IMR-90 (cell line): ENCODE measurements around the gene SGK2. TPM values are rescaled to one million over a fixed set of nuclear protein-coding genes. Genes with fewer than 3 reads are reported as not detected.

ENCODE experiments used
- ATAC-seq: fragments of 200-7000 bp; cut with Tn5 transposase; 2 replicates; pipeline ENCODE4 v1.9.1; 2020; ENCODE audit warnings: low read depth, mild to moderate bottlenecking, moderate library complexity
- BruUV-seq: library from RNA; stranded (reverse); fragments of 400-500 nt; replicated peaks from 2 replicates; lab custom pipeline; 2021; lab: Mats Ljungman, UMichigan
- CTCF ChIA-PET: fragments of 300-600 bp; formaldehyde crosslinking; extraction: SDS; loops from one replicate; lab custom pipeline; 2021; ENCODE audit warnings: antibody characterized with exemption; lab: Yijun Ruan, JAX
- POLR2A ChIA-PET: fragments of 300-600 bp; sonication (Branson Sonifier 250); formaldehyde crosslinking; loops from one replicate; lab custom pipeline; 2022; ENCODE audit warnings: antibody characterized with exemption; ENCODE audit not compliant: unreplicated experiment; lab: Charles Lee
- DNase-seq: peaks from one replicate; pipeline ENCODE4 v3.0.0; 2013
- H2AFZ ChIP-seq: replicated peaks from 2 replicates; pipeline ENCODE3; 2013; ENCODE audit warnings: low read length, mild to moderate bottlenecking; ENCODE audit not compliant: poor library complexity
- H2AK5ac ChIP-seq: 2 replicates; pipeline ENCODE4 v1.6.1; 2013; ENCODE audit warnings: low read depth, low read length, inconsistent platforms
- H2AK9ac ChIP-seq: replicated peaks from 2 replicates; pipeline ENCODE3; 2013; ENCODE audit warnings: mild to moderate bottlenecking, low read depth, low read length, moderate library complexity; ENCODE audit not compliant: poor library complexity
- H2BK120ac ChIP-seq: 2 replicates; pipeline ENCODE4 v1.6.1; 2013; ENCODE audit warnings: low read depth, low read length, inconsistent platforms
- H2BK15ac ChIP-seq: 3 replicates; pipeline ENCODE4 v1.6.1; 2013; ENCODE audit warnings: low read depth, low read length, inconsistent platforms
- H2BK20ac ChIP-seq: 2 replicates; pipeline ENCODE4 v1.6.1; 2013; ENCODE audit warnings: low read depth, mild to moderate bottlenecking, inconsistent platforms, low read length, moderate library complexity
- H2BK5ac ChIP-seq: 2 replicates; pipeline ENCODE4 v1.6.1; 2013; ENCODE audit warnings: mild to moderate bottlenecking, low read depth, low read length, inconsistent platforms; ENCODE audit not compliant: poor library complexity, severe bottlenecking
- H3K14ac ChIP-seq: replicated peaks from 2 replicates; pipeline ENCODE4 v1.6.1; 2013; ENCODE audit warnings: low read depth, low read length, inconsistent platforms
- H3K18ac ChIP-seq: 2 replicates; pipeline ENCODE4 v1.6.1; 2013; ENCODE audit warnings: low read depth, low read length, control low read depth
- H3K23ac ChIP-seq: 2 replicates; pipeline ENCODE4 v1.6.1; 2013; ENCODE audit warnings: low read depth, low read length, inconsistent platforms
- H3K27ac ChIP-seq: 2 replicates; pipeline ENCODE4 v1.5.1; 2013; ENCODE audit warnings: mild to moderate bottlenecking, control low read depth, low read length; ENCODE audit not compliant: insufficient read depth
- H3K27me3 ChIP-seq: 2 replicates; pipeline ENCODE4 v1.6.1; 2013; ENCODE audit warnings: low read length; ENCODE audit not compliant: control insufficient read depth, insufficient read depth
- H3K36me3 ChIP-seq: 2 replicates; pipeline ENCODE4 v1.6.1; 2013; ENCODE audit warnings: low read length, mixed read lengths; ENCODE audit not compliant: control insufficient read depth, insufficient read depth
- H3K4ac ChIP-seq: 2 replicates; pipeline ENCODE4 v1.6.1; 2013; ENCODE audit warnings: low read depth, low read length, inconsistent platforms
- H3K4me1 ChIP-seq: 2 replicates; pipeline ENCODE4 v1.6.1; 2013; ENCODE audit warnings: low read length, mixed read lengths; ENCODE audit not compliant: control insufficient read depth, insufficient read depth
- H3K4me2 ChIP-seq: 2 replicates; pipeline ENCODE4 v1.6.1; 2013; ENCODE audit warnings: low read depth, mild to moderate bottlenecking, control low read depth, low read length, moderate library complexity
- H3K4me3 ChIP-seq: 2 replicates; pipeline ENCODE4 v1.5.1; 2013; ENCODE audit warnings: low read depth, mild to moderate bottlenecking, control low read depth, low read length, moderate library complexity; ENCODE audit not compliant: insufficient read depth
- H3K56ac ChIP-seq: 2 replicates; pipeline ENCODE4 v1.6.1; 2013; ENCODE audit warnings: low read length, inconsistent platforms; ENCODE audit not compliant: insufficient read depth; ENCODE audit errors: extremely low read depth
- H3K79me1 ChIP-seq, 2 experiments: 2 replicates each; pipeline ENCODE4 v1.6.1; 2013; ENCODE audit warnings: low read length in 2 of 2, inconsistent platforms in 1 of 2, low read depth in 1 of 2
- H3K9ac ChIP-seq: 2 replicates; pipeline ENCODE4 v1.6.1; 2013; ENCODE audit warnings: low read depth, low read length, control low read depth
- H3K9me1 ChIP-seq: 2 replicates; pipeline ENCODE4 v1.6.1; 2013; ENCODE audit warnings: low read length, inconsistent platforms; ENCODE audit not compliant: insufficient read depth
- H3K9me3 ChIP-seq: 2 replicates; pipeline ENCODE4 v1.6.1; 2013; ENCODE audit warnings: low read length; ENCODE audit not compliant: control insufficient read depth, insufficient read depth
- H4K20me1 ChIP-seq: 2 replicates; pipeline ENCODE4 v1.6.1; 2013; ENCODE audit warnings: low read length, inconsistent platforms; ENCODE audit not compliant: insufficient read depth
- H4K5ac ChIP-seq: 2 replicates; pipeline ENCODE4 v1.6.1; 2013; ENCODE audit warnings: mild to moderate bottlenecking, low read depth, low read length, control low read depth
- H4K8ac ChIP-seq, 2 experiments: 2 replicates each; pipeline ENCODE4 v1.6.1; 2013; ENCODE audit warnings: low read depth in 2 of 2, low read length in 2 of 2, control low read depth in 1 of 2, inconsistent platforms in 1 of 2
- H4K91ac ChIP-seq: 2 replicates; pipeline ENCODE4 v1.6.1; 2013; ENCODE audit warnings: low read depth, low read length, inconsistent platforms; ENCODE audit not compliant: insufficient read depth
- BHLHE40 ChIP-seq: fragments of 150-350 bp; IDR thresholded peaks from 2 replicates; pipeline ENCODE4 v1.6.1; 2016; ENCODE audit warnings: mild to moderate bottlenecking, low read depth, low read length
- CEBPB ChIP-seq: IDR thresholded peaks from 2 replicates; pipeline ENCODE4 v1.6.1; 2012; ENCODE audit warnings: low read depth, low read length, improper control_type of control experiment
- CHD1 ChIP-seq: IDR thresholded peaks from 2 replicates; pipeline ENCODE4 v1.6.1; 2012; ENCODE audit warnings: low read depth, low read length, improper control_type of control experiment
- ELK1 ChIP-seq: fragments of 150-350 bp; IDR thresholded peaks from 2 replicates; pipeline ENCODE4 v1.6.1; 2016; ENCODE audit warnings: low read depth, mild to moderate bottlenecking, low read length, moderate library complexity, borderline replicate concordance
- FOS ChIP-seq: fragments of 150-350 bp; IDR thresholded peaks from 2 replicates; pipeline ENCODE4 v1.6.1; 2016; ENCODE audit warnings: low read depth, low read length
- MAFK ChIP-seq: IDR thresholded peaks from 2 replicates; pipeline ENCODE4 v1.6.1; 2012; ENCODE audit warnings: low read depth, low read length, improper control_type of control experiment
- MAZ ChIP-seq: IDR thresholded peaks from 2 replicates; pipeline ENCODE4 v1.6.1; 2012; ENCODE audit warnings: low read depth, mild to moderate bottlenecking, low read length, improper control_type of control experiment, moderate library complexity, borderline replicate concordance
- MXI1 ChIP-seq: IDR thresholded peaks from 2 replicates; pipeline ENCODE4 v1.6.1; 2012; ENCODE audit warnings: low read depth, mild to moderate bottlenecking, low read length, moderate library complexity, borderline replicate concordance
- NFE2L2 ChIP-seq: fragments of 150-350 bp; IDR thresholded peaks from 2 replicates; pipeline ENCODE4 v1.6.1; 2016; ENCODE audit warnings: low read depth, mild to moderate bottlenecking, low read length
- POLR2A ChIP-seq: IDR thresholded peaks from 2 replicates; pipeline ENCODE4 v1.6.1; 2012; ENCODE audit warnings: mild to moderate bottlenecking, low read depth, low read length
- RAD21 ChIP-seq: IDR thresholded peaks from 2 replicates; pipeline ENCODE4 v1.6.1; 2012; ENCODE audit warnings: low read length, improper control_type of control experiment
- RCOR1 ChIP-seq: IDR thresholded peaks from 2 replicates; pipeline ENCODE4 v1.6.1; 2012; ENCODE audit warnings: mild to moderate bottlenecking, low read length, improper control_type of control experiment; ENCODE audit not compliant: insufficient replicate concordance
- RFX5 ChIP-seq: IDR thresholded peaks from 2 replicates; pipeline ENCODE4 v1.8.0; 2012; ENCODE audit warnings: low read depth, mild to moderate bottlenecking, low read length, moderate library complexity
- SMC3 ChIP-seq: fragments of 150-350 bp; IDR thresholded peaks from 2 replicates; pipeline ENCODE4 v1.6.1; 2016; ENCODE audit warnings: low read depth, mild to moderate bottlenecking, antibody characterized with exemption, low read length, moderate library complexity
- WGBS, 2 experiments: methylation state at CpG; one replicate each; pipeline versions ENCODE4 v1.1.5 to v1.1.7; 2013; ENCODE audit warnings: missing lambda C conversion rate in 2 of 2; ENCODE audit not compliant: insufficient read length in 1 of 2; ENCODE audit errors: extremely low coverage in 2 of 2; 5-methylcytosine and 5-hydroxymethylcytosine counted together
- dilution Hi-C: fragments of 300-500 bp; cut with HindIII; formaldehyde crosslinking; loops from one replicate; pipeline ENCODE4 v1.14.3; 2018; ENCODE audit warnings: low sequenced_read_pairs; ENCODE audit not compliant: unreplicated experiment
- in situ Hi-C: fragments of 300-500 bp; cut with MboI; formaldehyde crosslinking; loops from 3 replicates; pipeline ENCODE4 v1.14.3; 2019; ENCODE audit warnings: low sequenced_read_pairs, inconsistent platforms, mixed read lengths
- intact Hi-C: fragments of 100-400 bp; cut with micrococcal nuclease; formaldehyde crosslinking; loops from 2 replicates; pipeline ENCODE4 v1.10.0; 2022
- polyA plus RNA-seq, 3 experiments: library from polyadenylated mRNA; depleted of rRNA; stranded (reverse); fragments of >200 nt; gene quantifications; 2 replicates each; pipeline ENCODE4 v1.2.3, GENCODE V29; 2012; ENCODE audit warnings: low replicate concordance in 1 of 3
- total RNA-seq: library from RNA; depleted of rRNA; stranded (reverse); fragments of >200 nt; gene quantifications from 2 replicates; pipeline ENCODE4 v1.2.3, GENCODE V29; 2012
- TF ChIP-seq, protein P1 (sequence below): fragments of 150-350 bp; IDR thresholded peaks from 2 replicates; pipeline ENCODE4 v1.6.1; 2017; ENCODE audit warnings: mild to moderate bottlenecking, antibody characterized with exemption, low read length, low read depth
- TF ChIP-seq, protein P2 (sequence below): conservative IDR thresholded peaks from 2 replicates; pipeline ENCODE4 v1.5.1; 2012; ENCODE audit warnings: mild to moderate bottlenecking, low read depth, low read length, improper control_type of control experiment

The SGK2 gene
- total and polyA plus RNA-seq, 2 of the 4 experiments (the other 2 are of a cell fraction) = under 0.01 to 0.10 TPM

- DNase-seq (no peak), ATAC-seq (no peak)
- Histone ChIP-seq H3K14ac (no peak overlapping the region), H3K56ac (no peak overlapping the region), H2AFZ (no peak overlapping the region), H2BK15ac (no peak overlapping the region), H3K4me3 (no peak overlapping the region), H3K9me3 (no peaks in the 10 kb centered on the region), H3K4me2 (no peak overlapping the region), H4K91ac (no peak overlapping the region), H4K5ac (no peak overlapping the region), H4K20me1 (no peaks in the 10 kb centered on the region), H2AK5ac (no peak overlapping the region), H3K27me3 (peaks cover 6% of the 10 kb centered on the region), H3K9me1 (no peaks in the 10 kb centered on the region; the same call in none of the 2 replicates), H4K8ac (no peak overlapping the region), H3K27ac (no peak overlapping the region), H2BK20ac (no peak overlapping the region), H3K18ac (no peak overlapping the region), H3K4ac (no peak overlapping the region), H2BK5ac (no peak overlapping the region), H3K79me1 (no peaks in the 10 kb centered on the region), H3K9ac (no peak overlapping the region), H3K23ac (no peak overlapping the region; the same call in 1 of the 2 replicates), H3K4me1 (peaks cover 3% of the 10 kb centered on the region; the same call in 1 of the 2 replicates), H2BK120ac (no peak overlapping the region), H3K36me3 (peaks cover 3% of the 10 kb centered on the region; the same call in 1 of the 2 replicates), H2AK9ac (no peak overlapping the region)
- dilution Hi-C loops (no loop called here), intact Hi-C loops (no loop called here), in situ Hi-C loops (no loop called here)
- ChIA-PET CTCF (interaction anchor here (2.2 kb wide), 1 partner anchor 10 kb away, joined by 11 read pairs; no protein-coding TSS in a partner anchor), POLR2A (no interaction called here)
- BruUV-seq = no TSS peak
- TF ChIP-seq MAFK = no peak
- TF ChIP-seq RFX5 = no peak
- TF ChIP-seq POLR2A = no peak
- no peak for TF ChIP-seq MAZ
- TF ChIP-seq, protein P1, sequence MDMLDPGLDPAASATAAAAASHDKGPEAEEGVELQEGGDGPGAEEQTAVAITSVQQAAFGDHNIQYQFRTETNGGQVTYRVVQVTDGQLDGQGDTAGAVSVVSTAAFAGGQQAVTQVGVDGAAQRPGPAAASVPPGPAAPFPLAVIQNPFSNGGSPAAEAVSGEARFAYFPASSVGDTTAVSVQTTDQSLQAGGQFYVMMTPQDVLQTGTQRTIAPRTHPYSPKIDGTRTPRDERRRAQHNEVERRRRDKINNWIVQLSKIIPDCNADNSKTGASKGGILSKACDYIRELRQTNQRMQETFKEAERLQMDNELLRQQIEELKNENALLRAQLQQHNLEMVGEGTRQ = no peak
- TF ChIP-seq CEBPB = no peak
- no peak for TF ChIP-seq RAD21
- no peak for TF ChIP-seq CHD1
- no peak for TF ChIP-seq MXI1
- TF ChIP-seq SMC3 = no peak
- no peak for TF ChIP-seq BHLHE40
- no peak for TF ChIP-seq NFE2L2
- TF ChIP-seq FOS = no peak
- no peak for TF ChIP-seq ELK1
- no peak for TF ChIP-seq RCOR1
- TF ChIP-seq, protein P2, sequence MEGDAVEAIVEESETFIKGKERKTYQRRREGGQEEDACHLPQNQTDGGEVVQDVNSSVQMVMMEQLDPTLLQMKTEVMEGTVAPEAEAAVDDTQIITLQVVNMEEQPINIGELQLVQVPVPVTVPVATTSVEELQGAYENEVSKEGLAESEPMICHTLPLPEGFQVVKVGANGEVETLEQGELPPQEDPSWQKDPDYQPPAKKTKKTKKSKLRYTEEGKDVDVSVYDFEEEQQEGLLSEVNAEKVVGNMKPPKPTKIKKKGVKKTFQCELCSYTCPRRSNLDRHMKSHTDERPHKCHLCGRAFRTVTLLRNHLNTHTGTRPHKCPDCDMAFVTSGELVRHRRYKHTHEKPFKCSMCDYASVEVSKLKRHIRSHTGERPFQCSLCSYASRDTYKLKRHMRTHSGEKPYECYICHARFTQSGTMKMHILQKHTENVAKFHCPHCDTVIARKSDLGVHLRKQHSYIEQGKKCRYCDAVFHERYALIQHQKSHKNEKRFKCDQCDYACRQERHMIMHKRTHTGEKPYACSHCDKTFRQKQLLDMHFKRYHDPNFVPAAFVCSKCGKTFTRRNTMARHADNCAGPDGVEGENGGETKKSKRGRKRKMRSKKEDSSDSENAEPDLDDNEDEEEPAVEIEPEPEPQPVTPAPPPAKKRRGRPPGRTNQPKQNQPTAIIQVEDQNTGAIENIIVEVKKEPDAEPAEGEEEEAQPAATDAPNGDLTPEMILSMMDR = no peak
- WGBS, 2 experiments = 29% methylated on average over 1 of the region's 8 CpGs; no CpG with 5 or more reads in 1 of the 2 experiments
Observed at GRCh38 chr20:43528258-43528875, 30.5 kb upstream of the SGK2 start.
